ENCODE data around the gene HDAC3. TPM values are rescaled to one million over a fixed set of nuclear protein-coding genes. Genes with fewer than 3 reads are reported as not detected.
"Not testable (repeated sequence)": the region's sequence is repeated elsewhere in the genome, so short reads cannot be mapped to it uniquely, and the experiment has no call there.

HDAC3 gene
- total and polyA plus RNA-seq, 9 donors, result 34.2 to 73.8 (median 49.4) TPM

GRCh38 chr5:141611289-141611688, 25.4 kb downstream of the HDAC3 start:
- H3K27me3 ChIP-seq, result no peaks in the 10 kb centered on the region
- TF ChIP-seq EP300 (IDR thresholded peaks at IDR 0.05), result no peak
- no peak for TF ChIP-seq POLR2A (IDR thresholded peaks at IDR 0.05)
- TF ChIP-seq CTCF (IDR thresholded peaks at IDR 0.05), result no peak
- H3K4me3 ChIP-seq, result no peak overlapping the region
- DNase-seq, result no peak
- H3K27ac ChIP-seq, result no peak overlapping the region
- H3K36me3 ChIP-seq, result no peaks in the 10 kb centered on the region
- H3K9me3 ChIP-seq, result no peaks in the 10 kb centered on the region
- intact Hi-C loops (cut with DNase I), result no loop called here
- H3K4me1 ChIP-seq (ENCODE audit: insufficient read depth), result no peaks in the 10 kb centered on the region
- WGBS, 3 donors, result 88 to 96% (median 91%) methylated on average over 3 of the region's 3 CpGs

- H3K27me3 ChIP-seq; DNase-seq; H3K27ac ChIP-seq; H3K36me3 ChIP-seq; H3K4me1 ChIP-seq (ENCODE audit: insufficient read depth); H3K4me3 ChIP-seq; H3K9me3 ChIP-seq; intact Hi-C loops (cut with DNase I): not testable (repeated sequence)
- WGBS, 3 donors, result 97% methylated on average over 7 of the region's 7 CpGs
Observed at GRCh38 chr5:141609921-141610320, 26.7 kb downstream of the HDAC3 start.

GRCh38 chr5:141609044-141609443, 27.6 kb downstream of the HDAC3 start:
- WGBS, 3 donors, result 92 to 97% (median 97%) methylated on average over 3 of the region's 3 CpGs
- H3K36me3 ChIP-seq, result no peaks in the 10 kb centered on the region

GRCh38 chr5:141608557-141608956, 28.1 kb downstream of the HDAC3 start:
- H3K36me3 ChIP-seq, result no peaks in the 10 kb centered on the region
- H3K9me3 ChIP-seq, result no peaks in the 10 kb centered on the region
- H3K4me3 ChIP-seq, result no peak overlapping the region
- TF ChIP-seq CTCF (IDR thresholded peaks at IDR 0.05), result no peak
- TF ChIP-seq POLR2A (IDR thresholded peaks at IDR 0.05), result no peak
- no peak for TF ChIP-seq EP300 (IDR thresholded peaks at IDR 0.05)
- no peaks in the 10 kb centered on the region for H3K4me1 ChIP-seq (ENCODE audit: insufficient read depth)
- 71 to 91% (median 84%) methylated on average over 1 of the region's 1 CpG for WGBS, 3 donors
- no peaks in the 10 kb centered on the region for H3K27me3 ChIP-seq
- DNase-seq, result no peak
- intact Hi-C loops (cut with DNase I), result no loop called here
- no peak overlapping the region for H3K27ac ChIP-seq

More at GRCh38 chr5:141609044-141609443, 27.6 kb downstream of the HDAC3 start:
- DNase-seq, result no peak
- Histone ChIP-seq H3K4me3 (no peak overlapping the region), H3K9me3 (no peaks in the 10 kb centered on the region), H3K4me1 (ENCODE audit: insufficient read depth) (no peaks in the 10 kb centered on the region), H3K27me3 (no peaks in the 10 kb centered on the region), H3K27ac (no peak overlapping the region)
- intact Hi-C loops (cut with DNase I), result no loop called here
- TF ChIP-seq POLR2A (IDR thresholded peaks at IDR 0.05) (no peak), EP300 (IDR thresholded peaks at IDR 0.05) (no peak), CTCF (IDR thresholded peaks at IDR 0.05) (no peak)

- 63 to 73% (median 65%) methylated on average over 2 of the region's 2 CpGs for WGBS, 3 donors
- no peaks in the 10 kb centered on the region for H3K4me1 ChIP-seq (ENCODE audit: insufficient read depth)
- intact Hi-C loops (cut with DNase I), result no loop called here
- H3K27ac ChIP-seq, result no peak overlapping the region
- H3K27me3 ChIP-seq, result no peaks in the 10 kb centered on the region
- H3K4me3 ChIP-seq, result no peak overlapping the region
- TF ChIP-seq EP300 (IDR thresholded peaks at IDR 0.05), result no peak
- TF ChIP-seq CTCF (IDR thresholded peaks at IDR 0.05), result no peak
- no peak for TF ChIP-seq POLR2A (IDR thresholded peaks at IDR 0.05)
- no peak for DNase-seq
- no peaks in the 10 kb centered on the region for H3K9me3 ChIP-seq
- no peaks in the 10 kb centered on the region for H3K36me3 ChIP-seq
Observed at GRCh38 chr5:141608046-141608445, 28.6 kb downstream of the HDAC3 start.

Measured in ovary (tissue), 9 donors.